Fibroblast of skin of left quadriceps (primary cell): ENCODE results near the gene NUAK2.
A peak's percentile ranks its signal among the peaks of the same experiment; 100 is the strongest.

Experiments used
- DNase-seq, 2 experiments: peaks; one replicate each; pipeline ENCODE4 v3.0.0-alpha.2; 2013; ENCODE audit warnings: low read depth in 2 of 2

Gene NUAK2

GRCh38 chr1:205257735-205258134 is 63.8 kb downstream of the NUAK2 start:
- no peak for DNase-seq

GRCh38 chr1:205256951-205257625 is 64.5 kb downstream of the NUAK2 start:
- DNase-seq, result no peak

GRCh38 chr1:205255941-205256780 is 65.4 kb downstream of the NUAK2 start:
- DNase-seq, result peak; percentile 54 to 62
